Pancreas (tissue), 10 donors: Measurements from ENCODE around the gene PLEKHA5. TPM values are rescaled to one million over a fixed set of nuclear protein-coding genes. Genes with fewer than 3 reads are reported as not detected.
A peak's percentile ranks its signal among the peaks of the same experiment; 100 is the strongest.

Experiments used
- ATAC-seq, 4 donors: fragments of 200-7000 bp; cut with Tn5 transposase; one replicate each; pipeline versions ENCODE4 v1.8.0 to v1.9.1; 2020; ENCODE audit warnings: mild to moderate bottlenecking in 4 of 4, moderate library complexity in 4 of 4
- DNase-seq, 6 donors: peaks; one replicate each; pipeline ENCODE4 v3.0.0-alpha.2; 2020
- FAIRE-seq: peaks from 2 replicates; lab custom pipeline; 2012; peaks lifted over from hg19 to GRCh38; lab: Jason Lieb, UNC
- H3K27ac ChIP-seq, 4 donors: fragments of 200-600 bp; sonication (generic); 1 replicate in 3 of 4; 2 replicates in 1 of 4; pipeline versions ENCODE4 v1.5.0 to v1.8.0; 2020
- H3K27me3 ChIP-seq, 4 donors: fragments of 200-600 bp; one replicate each; pipeline ENCODE4 v1.8.0; 2021
- H3K36me3 ChIP-seq, 3 donors: fragments of 200-600 bp; sonication (generic) in 1 of 3; one replicate each; pipeline versions ENCODE4 v1.5.0 to v1.8.0; 2020 to 2021
- H3K4me1 ChIP-seq, 3 donors: fragments of 200-600 bp; one replicate each; pipeline ENCODE4 v1.8.0; 2021
- H3K4me3 ChIP-seq, 4 donors: fragments of 200-600 bp; sonication (generic) in 2 of 4; one replicate each; pipeline versions ENCODE4 v1.5.0 to v1.8.0; 2020 to 2021
- H3K9me3 ChIP-seq, 4 donors: fragments of 200-600 bp; one replicate each; pipeline ENCODE4 v1.8.0; 2021
- CTCF ChIP-seq, 4 donors: fragments of 200-600 bp; sonication (generic) in 3 of 4; IDR thresholded peaks; one replicate each; pipeline versions ENCODE4 v1.5.0 to v1.8.0; 2021; ENCODE audit warnings: antibody characterized with exemption in 4 of 4
- WGBS, 2 donors: extraction: QIAGEN DNeasy Blood & Tissue Kit; methylation state at CpG; one replicate each; pipeline ENCODE4 v1.1.7; 2013; 5-methylcytosine and 5-hydroxymethylcytosine counted together
- intact Hi-C, 3 donors: fragments of 100-400 bp; cut with DNase I; formaldehyde crosslinking; loops; one replicate each; pipeline versions ENCODE4 v1.11.1 to v1.14.2; 2022
- polyA plus RNA-seq, 2 donors: library from polyadenylated mRNA; stranded (reverse); fragments of 200-250 nt; gene quantifications; one replicate each; pipeline ENCODE4 v1.2.3, GENCODE V29; 2013
- total RNA-seq, 6 donors: library from RNA; stranded (reverse); fragmentation: NEBNext Ultra II Directional in 4 of 6; extraction: Animal tissue kit (Norgen Biotek cat#: 25700) in 4 of 6; gene quantifications; one replicate each; pipeline versions ENCODE4 v1.2.1 to v1.2.4, GENCODE V29; 2021 to 2023
- donor health status: healthy with polysubstance abuse.
- donor health status: DM: no; HTN: no; CAD: no; lungs with moderate emphysema.
- donor health status: DM: no; HTN: no; CAD: no.
- donor health status: control.
- donor health status: control.
- donor health status: Bipolar disorder and iron deficiency.
- donor health status: DM: yes; HTN: yes; CAD: no.
- donor health status: DM: no; HTN: no; CAD: no.
- donor health status: DM: no; HTN: no; CAD: no.
- donor health status: DM: yes; HTN: yes; CAD: no.

Gene PLEKHA5
- total and polyA plus RNA-seq, 8 donors, result 10.3 to 26.4 (median 17.5) TPM

GRCh38 chr12:19199332-19199731 is 69.8 kb downstream of the PLEKHA5 start:
- H3K9me3 ChIP-seq, result no peaks in the 10 kb centered on the region
- intact Hi-C loops, result no loop called here
- no peaks in the 10 kb centered on the region for H3K36me3 ChIP-seq
- WGBS, 2 donors, result 68 to 86% methylated on average over 1 of the region's 1 CpG
- H3K27me3 ChIP-seq, result no peaks in the 10 kb centered on the region
- no peak overlapping the region for H3K27ac ChIP-seq
- TF ChIP-seq CTCF (IDR thresholded peaks at IDR 0.05), result no peak
- ATAC-seq, result peak in 1 of 4 donors; percentile 35
- no peak for DNase-seq
- no peak overlapping the region for H3K4me3 ChIP-seq
- no peak for FAIRE-seq
- H3K4me1 ChIP-seq, result no peaks in the 10 kb centered on the region

DNA sequence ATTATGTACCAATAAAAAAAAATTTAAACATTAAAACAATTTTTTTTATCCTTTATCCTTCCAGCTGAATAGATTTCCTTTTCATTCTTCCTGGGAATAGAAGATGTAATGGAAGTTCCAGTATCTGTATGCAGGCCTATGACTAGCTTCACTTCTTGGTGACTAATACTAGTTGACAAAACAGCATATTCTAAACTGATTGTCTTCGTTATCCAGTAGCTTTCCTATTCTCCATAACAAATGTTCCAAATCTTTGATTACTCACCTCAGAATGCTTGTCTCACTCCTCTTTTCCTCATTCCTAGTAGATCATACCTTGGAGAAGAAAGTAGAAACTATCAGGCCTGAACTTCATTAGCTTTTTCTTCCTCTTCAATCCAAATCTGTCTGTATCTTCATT is 70.7 kb downstream of the PLEKHA5 start:
- 66 to 81% methylated on average over 1 of the region's 1 CpG for WGBS, 2 donors
- DNase-seq (no peak), FAIRE-seq (no peak), ATAC-seq (no peak)
- H3K4me1 ChIP-seq, result no peaks in the 10 kb centered on the region
- H3K4me3 ChIP-seq, result no peak overlapping the region
- H3K36me3 ChIP-seq, result no peaks in the 10 kb centered on the region
- TF ChIP-seq CTCF (IDR thresholded peaks at IDR 0.05), result no peak
- intact Hi-C loops, result no loop called here
- H3K27me3 ChIP-seq, result no peaks in the 10 kb centered on the region
- no peak overlapping the region for H3K27ac ChIP-seq
- no peaks in the 10 kb centered on the region for H3K9me3 ChIP-seq

GRCh38 chr12:19201661-19202060 is 72.1 kb downstream of the PLEKHA5 start:
- H3K9me3 ChIP-seq, result no peaks in the 10 kb centered on the region
- TF ChIP-seq CTCF (IDR thresholded peaks at IDR 0.05), result no peak
- ATAC-seq (no peak), FAIRE-seq (no peak), DNase-seq (no peak)
- no peaks in the 10 kb centered on the region for H3K4me1 ChIP-seq
- no peaks in the 10 kb centered on the region for H3K36me3 ChIP-seq
- no peaks in the 10 kb centered on the region for H3K27me3 ChIP-seq
- intact Hi-C loops, result no loop called here
- H3K4me3 ChIP-seq, result no peak overlapping the region
- WGBS, 2 donors, result 91 to 95% methylated on average over 3 of the region's 3 CpGs
- H3K27ac ChIP-seq, result no peak overlapping the region

GRCh38 chr12:19203013-19203412 is 73.5 kb downstream of the PLEKHA5 start:
- no peak overlapping the region for H3K27ac ChIP-seq
- FAIRE-seq (no peak), DNase-seq (no peak), ATAC-seq (no peak)
- H3K4me1 ChIP-seq, result no peaks in the 10 kb centered on the region
- no peaks in the 10 kb centered on the region for H3K9me3 ChIP-seq
- H3K36me3 ChIP-seq, result no peaks in the 10 kb centered on the region
- no peaks in the 10 kb centered on the region for H3K27me3 ChIP-seq
- 90 to 100% methylated on average over 1 of the region's 1 CpG for WGBS, 2 donors
- no peak for TF ChIP-seq CTCF (IDR thresholded peaks at IDR 0.05)
- intact Hi-C loops, result no loop called here
- no peak overlapping the region for H3K4me3 ChIP-seq

- ATAC-seq (no peak), FAIRE-seq (no peak), DNase-seq (no peak)
- Histone ChIP-seq H3K36me3 (no peaks in the 10 kb centered on the region), H3K27me3 (no peaks in the 10 kb centered on the region), H3K4me3 (no peak overlapping the region), H3K27ac (no peak overlapping the region), H3K4me1 (no peaks in the 10 kb centered on the region), H3K9me3 (no peaks in the 10 kb centered on the region)
- no peak for TF ChIP-seq CTCF (IDR thresholded peaks at IDR 0.05)
- 88 to 89% methylated on average over 6 of the region's 6 CpGs for WGBS, 2 donors
- intact Hi-C loops, result no loop called here
Observed at GRCh38 chr12:19203539-19204506, 74.3 kb downstream of the PLEKHA5 start.
